Stimulated activated CD4-positive, alpha-beta T cell treated with anti-CD3 and anti-CD28 coated beads, Interleukin-15, amount 100 ng/mL, for 48 hours (primary cell): ENCODE results near the gene TMEM214.

Source experiments
- DNase-seq, 2 donors: peaks; one replicate each; pipeline ENCODE4 v3.0.0-alpha.2; 2020; ENCODE audit warnings: low read depth in 2 of 2

The TMEM214 gene

GRCh38 chr2:27039871-27040270 is 7.1 kb downstream of the TMEM214 start:
- no peak for DNase-seq

- no peak for DNase-seq
Measured at GRCh38 chr2:27040282-27040681, 7.5 kb downstream of the TMEM214 start.

- DNase-seq: no peak
Measured at GRCh38 chr2:27041752-27042151, 9.0 kb downstream of the TMEM214 start.

GRCh38 chr2:27042159-27042661 is 9.4 kb downstream of the TMEM214 start:
- DNase-seq: no peak

- DNase-seq: no peak
Measured at GRCh38 chr2:27042985-27043634, 10.3 kb downstream of the TMEM214 start.

- peak; percentile 51 to 57 for DNase-seq
Measured at GRCh38 chr2:27049422-27050280, 16.9 kb downstream of the TMEM214 start.

- peak; percentile 82 to 84 for DNase-seq
Measured at GRCh38 chr2:27050281-27050995, 17.7 kb downstream of the TMEM214 start.

GRCh38 chr2:27050996-27051901 is 18.5 kb downstream of the TMEM214 start, which contains the start of gene AGBL5:
Gene AGBL5, plus strand, starts transcription at chr2:27051668. Its CDS starts 1,291 bp downstream, at chr2:27052959.
- peak; percentile 93 for DNase-seq

- DNase-seq: no peak
Measured at GRCh38 chr2:27051902-27052645, 19.3 kb downstream of the TMEM214 start.

GRCh38 chr2:27053321-27053720 is 20.6 kb downstream of the TMEM214 start:
- no peak for DNase-seq

- no peak for DNase-seq
Measured at GRCh38 chr2:27053776-27054175, 21.0 kb downstream of the TMEM214 start.

GRCh38 chr2:27054721-27055120 is 22.0 kb downstream of the TMEM214 start:
- no peak for DNase-seq

GRCh38 chr2:27057184-27057583 is 24.4 kb downstream of the TMEM214 start:
- no peak for DNase-seq

- no peak for DNase-seq
Measured at GRCh38 chr2:27058210-27058609, 25.4 kb downstream of the TMEM214 start.

- no peak for DNase-seq
Measured at GRCh38 chr2:27059141-27059820, 26.5 kb downstream of the TMEM214 start.

GRCh38 chr2:27060323-27060722 is 27.6 kb downstream of the TMEM214 start:
- DNase-seq: no peak

GRCh38 chr2:27065128-27065527 is 32.4 kb downstream of the TMEM214 start:
- DNase-seq: no peak

- DNase-seq: no peak
Measured at GRCh38 chr2:27067385-27067784, 34.6 kb downstream of the TMEM214 start.

GRCh38 chr2:27069436-27069835 is 36.7 kb downstream of the TMEM214 start:
- no peak for DNase-seq
